GM23248 (cell line): Measurements from ENCODE around the gene DOK7.

Experiments used
- EZH2 ChIP-seq: fragments of 200-600 bp; sonication (generic); IDR thresholded peaks from 2 replicates; pipeline ENCODE4 v1.6.1; 2018; ENCODE audit warnings: antibody characterized with exemption, mild to moderate bottlenecking; ENCODE audit not compliant: insufficient read depth, poor library complexity, severe bottlenecking
- EZH2phosphoT487 ChIP-seq: fragments of 200-600 bp; sonication (generic); IDR thresholded peaks from 2 replicates; pipeline ENCODE4 v1.6.1; 2018; ENCODE audit warnings: antibody characterized with exemption, moderate library complexity, mild to moderate bottlenecking, low read depth; ENCODE audit not compliant: insufficient read depth

DNA sequence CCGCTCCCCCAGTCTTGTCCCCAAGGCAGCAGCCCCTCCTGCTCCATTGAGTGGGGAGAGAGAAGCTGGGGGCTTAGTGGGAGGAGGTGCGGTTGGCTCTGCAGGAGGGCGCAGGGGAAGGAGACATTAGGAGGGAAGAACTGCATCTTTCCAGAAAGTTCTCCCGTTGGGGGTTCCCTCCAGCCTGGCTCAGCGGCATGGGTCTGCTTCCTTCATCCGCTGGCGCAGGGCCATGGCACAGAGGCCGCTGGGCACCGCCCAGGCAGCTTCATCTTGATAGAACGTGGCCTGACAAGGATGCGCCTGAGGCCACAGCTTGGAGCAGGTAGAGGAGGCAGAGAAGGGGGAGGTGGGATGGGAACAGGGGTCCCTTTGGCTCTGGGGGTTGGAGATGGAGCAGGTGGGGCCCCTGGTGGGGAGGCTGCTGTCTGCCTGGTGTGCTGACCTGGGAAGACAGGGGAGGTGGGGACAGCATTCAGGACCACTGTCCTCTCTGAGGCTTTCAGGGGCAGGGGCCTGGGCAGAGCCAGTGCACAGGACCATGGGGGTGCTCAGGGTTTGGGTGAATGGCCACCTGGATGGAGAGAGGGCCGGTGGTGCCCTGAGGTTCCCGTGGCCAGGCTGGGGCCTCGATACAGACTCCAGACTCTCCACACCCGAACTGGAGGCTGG lies 12.1 kb downstream of the DOK7 start:
- no peak for TF ChIP-seq EZH2
- TF ChIP-seq EZH2phosphoT487 = no peak
